HL-60 (cell line): ENCODE measurements around the gene CELF2.

Experiments used
- CTCF ChIP-seq: IDR thresholded peaks from one replicate; pipeline ENCODE4 v1.5.1; 2011; ENCODE audit warnings: low read length, control low read depth, inconsistent platforms; ENCODE audit not compliant: insufficient read depth
- GABPA ChIP-seq: IDR thresholded peaks from 2 replicates; pipeline ENCODE4 v1.6.1; 2012; ENCODE audit warnings: low read depth
- POLR2AphosphoS5 ChIP-seq: IDR thresholded peaks from 2 replicates; pipeline ENCODE4 v1.6.1; 2012; ENCODE audit warnings: low read depth
- REST ChIP-seq: IDR thresholded peaks from 2 replicates; pipeline ENCODE4 v1.6.1; 2012; ENCODE audit warnings: low read depth; ENCODE audit not compliant: insufficient replicate concordance

DNA sequence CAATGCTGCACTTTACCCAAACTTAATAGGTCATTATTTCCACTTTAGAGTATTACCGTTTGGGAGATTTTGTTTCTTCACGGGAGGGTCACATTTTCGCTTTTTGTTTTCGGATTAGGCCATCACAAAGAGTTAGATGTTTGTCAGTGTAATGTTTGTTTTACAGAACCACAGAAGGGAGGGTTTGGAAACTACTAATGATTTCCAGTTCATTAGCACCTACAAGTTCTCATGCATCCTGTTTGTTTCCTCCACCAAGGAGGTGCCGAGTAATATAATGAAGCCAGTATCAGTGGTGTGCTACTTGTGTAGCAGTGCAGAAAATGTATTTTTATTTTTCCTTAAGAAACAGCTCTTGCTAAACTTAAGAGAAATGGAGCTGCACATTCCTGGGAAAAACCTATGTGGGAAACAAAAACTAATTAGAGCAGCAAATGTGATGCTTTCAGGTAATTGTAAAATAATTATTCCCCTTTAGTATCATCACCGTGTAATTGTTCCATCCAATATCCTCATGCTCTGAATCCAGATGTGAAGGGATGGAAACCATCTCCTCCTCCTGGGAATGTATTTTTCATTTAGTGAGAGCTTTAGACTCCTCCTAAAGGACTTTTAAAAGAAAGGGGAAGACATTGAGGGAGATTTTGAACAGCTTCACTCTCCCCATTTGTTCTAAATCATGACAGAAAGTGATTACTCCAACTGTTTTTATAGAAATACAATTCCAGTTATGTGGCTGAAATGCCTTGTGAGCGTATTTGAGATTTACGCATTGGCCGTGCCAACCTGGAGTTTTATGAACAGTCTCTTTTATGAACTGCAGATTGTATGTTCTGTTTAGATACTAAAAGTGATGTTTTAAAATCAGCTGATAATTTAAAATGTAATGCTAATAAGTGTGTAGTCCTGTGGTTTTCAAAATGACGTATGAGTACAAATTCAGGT, 5.6 kb downstream of the CELF2 start:
- TF ChIP-seq CTCF: no peak
- no peak for TF ChIP-seq REST
- no peak for TF ChIP-seq POLR2AphosphoS5
- no peak for TF ChIP-seq GABPA
